ENCODE measurements around the gene SKI. TPM values are rescaled to one million over a fixed set of nuclear protein-coding genes. Genes with fewer than 3 reads are reported as not detected.

Gene SKI
- total and polyA plus RNA-seq, 5 donors, result 35.6 to 83.1 (median 65.3) TPM

- WGBS, result 76% methylated on average over 18 of the region's 18 CpGs
- no peaks in the 10 kb centered on the region for H3K4me1 ChIP-seq (ENCODE audit: control insufficient read depth, insufficient read depth, low read length)
- no peak overlapping the region for H3K4me3 ChIP-seq (ENCODE audit: low read length)
- intact Hi-C loops (cut with DNase I), result no loop called here
- no peak overlapping the region for H3K27ac ChIP-seq (ENCODE audit: low read length)
- H3K27me3 ChIP-seq (ENCODE audit: control insufficient read depth, insufficient read depth), result no peaks in the 10 kb centered on the region
- peak in 1 of 3 donors; percentile 49 for DNase-seq
- no peak for ATAC-seq
- no peaks in the 10 kb centered on the region for H3K9me3 ChIP-seq (ENCODE audit: control insufficient read depth, low read length)
These were observed 3.3 kb upstream of the SKI start for GRCh38 chr1:2224631-2225428.

- DNase-seq (peak; percentile 42 to 79 (median 78)), ATAC-seq (peak in 1 of 2 donors; percentile 0)
- H3K4me3 ChIP-seq (ENCODE audit: low read length), result peak overlapping the region; percentile 78
- no peaks in the 10 kb centered on the region for H3K9me3 ChIP-seq (ENCODE audit: control insufficient read depth, low read length)
- H3K27ac ChIP-seq (ENCODE audit: low read length), result peak overlapping the region; percentile 98
- H3K4me1 ChIP-seq (ENCODE audit: control insufficient read depth, insufficient read depth, low read length), result peaks cover 3% of the 10 kb centered on the region
- intact Hi-C loops (cut with DNase I), result no loop called here
- no peaks in the 10 kb centered on the region for H3K27me3 ChIP-seq (ENCODE audit: control insufficient read depth, insufficient read depth)
- WGBS, result 17% methylated on average over 73 of the region's 73 CpGs
These were observed 1.4 kb upstream of the SKI start for GRCh38 chr1:2226525-2227345.

- H3K27ac ChIP-seq (ENCODE audit: low read length), result peak overlapping the region; percentile 98
- intact Hi-C loops (cut with DNase I), result loop anchor here in 1 of 4 donors (2.0 kb wide), 1 partner anchor 15 kb away; no protein-coding TSS in a partner anchor
- WGBS, result under 1% methylated on average over 128 of the region's 129 CpGs
- peak overlapping the region; percentile 94 for H3K4me3 ChIP-seq (ENCODE audit: low read length)
- DNase-seq (peak; percentile 97 to 99 (median 99)), ATAC-seq (peak; percentile 87 to 90)
- H3K27me3 ChIP-seq (ENCODE audit: control insufficient read depth, insufficient read depth), result no peaks in the 10 kb centered on the region
- H3K4me1 ChIP-seq (ENCODE audit: control insufficient read depth, insufficient read depth, low read length), result peaks cover 7% of the 10 kb centered on the region
- H3K9me3 ChIP-seq (ENCODE audit: control insufficient read depth, low read length), result no peaks in the 10 kb centered on the region
These were observed 568 bp upstream of the SKI start for GRCh38 chr1:2227346-2228156.

GRCh38 chr1:2228694-2229036 lies 546 bp downstream of the SKI start:
- WGBS, result under 1% methylated on average over 50 of the region's 50 CpGs
- Histone ChIP-seq H3K4me3 (ENCODE audit: low read length) (peak overlapping the region; percentile 94), H3K9me3 (ENCODE audit: control insufficient read depth, low read length) (no peaks in the 10 kb centered on the region), H3K4me1 (ENCODE audit: control insufficient read depth, insufficient read depth, low read length) (peaks cover 15% of the 10 kb centered on the region), H3K27ac (ENCODE audit: low read length) (peak overlapping the region; percentile 90), H3K27me3 (ENCODE audit: control insufficient read depth, insufficient read depth) (no peaks in the 10 kb centered on the region)
- intact Hi-C loops (cut with DNase I), result loop anchor here in 1 of 4 donors (2.0 kb wide), 1 partner anchor 16 kb away; no protein-coding TSS in a partner anchor
- ATAC-seq (no peak), DNase-seq (peak in 2 of 3 donors; percentile 73 to 77)

- Histone ChIP-seq H3K4me3 (ENCODE audit: low read length) (peak overlapping the region; percentile 94), H3K4me1 (ENCODE audit: control insufficient read depth, insufficient read depth, low read length) (peaks cover 20% of the 10 kb centered on the region), H3K27me3 (ENCODE audit: control insufficient read depth, insufficient read depth) (no peaks in the 10 kb centered on the region), H3K27ac (ENCODE audit: low read length) (peak overlapping the region; percentile 90), H3K9me3 (ENCODE audit: control insufficient read depth, low read length) (no peaks in the 10 kb centered on the region)
- WGBS, result 2% methylated on average over 77 of the region's 77 CpGs
- ATAC-seq, result peak; percentile 8 to 18
- DNase-seq, result peak; percentile 79 to 93 (median 93)
- intact Hi-C loops (cut with DNase I), result loop anchor here in 1 of 4 donors (2.0 kb wide), 1 partner anchor 16 kb away; no protein-coding TSS in a partner anchor
These were observed 1.1 kb downstream of the SKI start for GRCh38 chr1:2229037-2229864.

GRCh38 chr1:2229911-2230731 lies 2.0 kb downstream of the SKI start:
- 12% methylated on average over 32 of the region's 32 CpGs for WGBS
- peaks cover 21% of the 10 kb centered on the region for H3K4me1 ChIP-seq (ENCODE audit: control insufficient read depth, insufficient read depth, low read length)
- peak in 1 of 2 donors; percentile 8 for ATAC-seq
- DNase-seq, result peak; percentile 72 to 87 (median 86)
- H3K27me3 ChIP-seq (ENCODE audit: control insufficient read depth, insufficient read depth), result no peaks in the 10 kb centered on the region
- peak overlapping the region; percentile 94 for H3K4me3 ChIP-seq (ENCODE audit: low read length)
- H3K27ac ChIP-seq (ENCODE audit: low read length), result peak overlapping the region; percentile 90
- no peaks in the 10 kb centered on the region for H3K9me3 ChIP-seq (ENCODE audit: control insufficient read depth, low read length)
- intact Hi-C loops (cut with DNase I), result loop anchor here in 3 of 4 donors (2.0 to 5.0 kb wide), 3 partner anchors 17 to 82 kb away; no protein-coding TSS in a partner anchor

- Histone ChIP-seq H3K27me3 (ENCODE audit: control insufficient read depth, insufficient read depth) (no peaks in the 10 kb centered on the region), H3K4me1 (ENCODE audit: control insufficient read depth, insufficient read depth, low read length) (peaks cover 25% of the 10 kb centered on the region), H3K9me3 (ENCODE audit: control insufficient read depth, low read length) (no peaks in the 10 kb centered on the region), H3K4me3 (ENCODE audit: low read length) (peak overlapping the region; percentile 94), H3K27ac (ENCODE audit: low read length) (peak overlapping the region; percentile 80)
- WGBS, result 7% methylated on average over 30 of the region's 30 CpGs
- peak in 2 of 3 donors; percentile 72 to 79 for DNase-seq
- intact Hi-C loops (cut with DNase I), result loop anchor here in 3 of 4 donors (5.0 kb wide), 2 partner anchors 71 to 81 kb away; no protein-coding TSS in a partner anchor
- no peak for ATAC-seq
These were observed 2.8 kb downstream of the SKI start for GRCh38 chr1:2230781-2231531.

GRCh38 chr1:2231532-2232254 lies 3.6 kb downstream of the SKI start:
- Histone ChIP-seq H3K4me3 (ENCODE audit: low read length) (peak overlapping the region; percentile 94), H3K4me1 (ENCODE audit: control insufficient read depth, insufficient read depth, low read length) (peaks cover 26% of the 10 kb centered on the region), H3K9me3 (ENCODE audit: control insufficient read depth, low read length) (no peaks in the 10 kb centered on the region), H3K27ac (ENCODE audit: low read length) (peak overlapping the region; percentile 80), H3K27me3 (ENCODE audit: control insufficient read depth, insufficient read depth) (no peaks in the 10 kb centered on the region)
- intact Hi-C loops (cut with DNase I), result loop anchor here in 3 of 4 donors (5.0 kb wide), 2 partner anchors 71 to 81 kb away; no protein-coding TSS in a partner anchor
- DNase-seq (peak; percentile 87 to 95 (median 94)), ATAC-seq (peak; percentile 33 to 45)
- 13% methylated on average over 26 of the region's 26 CpGs for WGBS

Data from right cardiac atrium (tissue), 5 donors.